ENCODE measurements around the gene EEIG1. TPM values are rescaled to one million over a fixed set of nuclear protein-coding genes. Genes with fewer than 3 reads are reported as not detected.

EEIG1 gene
- polyA plus RNA-seq, 1 donor (not counting 4 experiments of a cell fraction or from before 2014, with no cell fraction given), result 3.7 TPM

- Histone ChIP-seq H2AFZ (ENCODE audit: control insufficient read depth, low read length) (no peak overlapping the region), H3K27ac (ENCODE audit: control insufficient read depth, insufficient read depth, low read length) (no peak overlapping the region)
Measured at GRCh38 chr9:128022886-128023285, 42.1 kb upstream of the EEIG1 start.

GRCh38 chr9:128021098-128021497 is 40.3 kb upstream of the EEIG1 start:
- Histone ChIP-seq H3K9me1 (ENCODE audit: control insufficient read depth, extremely low read depth, insufficient read depth, low read length) (no peaks in the 10 kb centered on the region), H3K9me3 (ENCODE audit: control insufficient read depth, low read depth, low read length) (no peaks in the 10 kb centered on the region), H3K79me2 (ENCODE audit: control insufficient read depth, insufficient read depth, low read length) (no peaks in the 10 kb centered on the region), H3K4me3 (ENCODE audit: control insufficient read depth in 2 of 3, extremely low read depth in 1 of 3, insufficient read depth in 2 of 3, low read depth in 1 of 3, low read length in 3 of 3) (no peak overlapping the region), H3K27me3 (ENCODE audit: control insufficient read depth, extremely low read depth, insufficient read depth, low read length) (no peaks in the 10 kb centered on the region), H2AFZ (ENCODE audit: control insufficient read depth, low read length) (no peak overlapping the region), H3K36me3 (ENCODE audit: control insufficient read depth in 2 of 2, extremely low read depth in 1 of 2, insufficient read depth in 2 of 2, low read length in 2 of 2) (no peaks in the 10 kb centered on the region), H3K4me1 (ENCODE audit: control insufficient read depth, extremely low read depth, insufficient read depth, low read length) (no peaks in the 10 kb centered on the region), H4K20me1 (ENCODE audit: control insufficient read depth, extremely low read depth, insufficient read depth, low read length) (no peaks in the 10 kb centered on the region), H3K27ac (ENCODE audit: control insufficient read depth, insufficient read depth, low read length) (no peak overlapping the region), H3K9ac (ENCODE audit: control insufficient read depth, extremely low read depth, insufficient read depth, low read length) (no peak overlapping the region), H3K4me2 (ENCODE audit: control insufficient read depth, extremely low read depth, insufficient read depth, low read depth, low read length) (no peak overlapping the region)
- dilution Hi-C loops (cut with MboI; ENCODE audit: extremely low pct_ligation_motif_present, low sequenced_read_pairs), result no loop called here
- peak in 1 of 3 experiments; percentile 0 for TF ChIP-seq CTCF (optimal IDR thresholded peaks at IDR 0.05 in 1 of 3, IDR thresholded peaks at IDR 0.05 in 1 of 3, conservative IDR thresholded peaks at IDR 0.05 in 1 of 3; ENCODE audit: extremely low read depth in 1 of 3, insufficient read depth in 2 of 3, low read length in 3 of 3)
- no peak for TF ChIP-seq EZH2 (IDR thresholded peaks at IDR 0.05; ENCODE audit: low read length)
- DNase-seq (ENCODE audit: low read depth, low spot score) (no peak), FAIRE-seq (no peak)

More at GRCh38 chr9:128022886-128023285, 42.1 kb upstream of the EEIG1 start:
- no peaks in the 10 kb centered on the region for H3K9me1 ChIP-seq (ENCODE audit: control insufficient read depth, extremely low read depth, insufficient read depth, low read length)
- H3K4me2 ChIP-seq (ENCODE audit: control insufficient read depth, extremely low read depth, insufficient read depth, low read depth, low read length), result no peak overlapping the region
- H3K27me3 ChIP-seq (ENCODE audit: control insufficient read depth, extremely low read depth, insufficient read depth, low read length), result no peaks in the 10 kb centered on the region
- no peak overlapping the region for H3K4me3 ChIP-seq (ENCODE audit: control insufficient read depth in 2 of 3, extremely low read depth in 1 of 3, insufficient read depth in 2 of 3, low read depth in 1 of 3, low read length in 3 of 3)
- DNase-seq (ENCODE audit: low read depth, low spot score), result no peak
- dilution Hi-C loops (cut with MboI; ENCODE audit: extremely low pct_ligation_motif_present, low sequenced_read_pairs), result no loop called here
- H4K20me1 ChIP-seq (ENCODE audit: control insufficient read depth, extremely low read depth, insufficient read depth, low read length), result no peaks in the 10 kb centered on the region
- no peak overlapping the region for H3K9ac ChIP-seq (ENCODE audit: control insufficient read depth, extremely low read depth, insufficient read depth, low read length)
- H3K36me3 ChIP-seq (ENCODE audit: control insufficient read depth in 2 of 2, extremely low read depth in 1 of 2, insufficient read depth in 2 of 2, low read length in 2 of 2), result no peaks in the 10 kb centered on the region
- TF ChIP-seq CTCF (optimal IDR thresholded peaks at IDR 0.05 in 1 of 3, IDR thresholded peaks at IDR 0.05 in 1 of 3, conservative IDR thresholded peaks at IDR 0.05 in 1 of 3; ENCODE audit: extremely low read depth in 1 of 3, insufficient read depth in 2 of 3, low read length in 3 of 3), result no peak
- no peak for TF ChIP-seq EZH2 (IDR thresholded peaks at IDR 0.05; ENCODE audit: low read length)
- FAIRE-seq, result no peak
- H3K79me2 ChIP-seq (ENCODE audit: control insufficient read depth, insufficient read depth, low read length), result no peaks in the 10 kb centered on the region
- no peaks in the 10 kb centered on the region for H3K4me1 ChIP-seq (ENCODE audit: control insufficient read depth, extremely low read depth, insufficient read depth, low read length)
- no peaks in the 10 kb centered on the region for H3K9me3 ChIP-seq (ENCODE audit: control insufficient read depth, low read depth, low read length)
